ENCODE data around the gene NOD2.
A peak's percentile ranks its signal among the peaks of the same experiment; 100 is the strongest.

NOD2 gene

DNA sequence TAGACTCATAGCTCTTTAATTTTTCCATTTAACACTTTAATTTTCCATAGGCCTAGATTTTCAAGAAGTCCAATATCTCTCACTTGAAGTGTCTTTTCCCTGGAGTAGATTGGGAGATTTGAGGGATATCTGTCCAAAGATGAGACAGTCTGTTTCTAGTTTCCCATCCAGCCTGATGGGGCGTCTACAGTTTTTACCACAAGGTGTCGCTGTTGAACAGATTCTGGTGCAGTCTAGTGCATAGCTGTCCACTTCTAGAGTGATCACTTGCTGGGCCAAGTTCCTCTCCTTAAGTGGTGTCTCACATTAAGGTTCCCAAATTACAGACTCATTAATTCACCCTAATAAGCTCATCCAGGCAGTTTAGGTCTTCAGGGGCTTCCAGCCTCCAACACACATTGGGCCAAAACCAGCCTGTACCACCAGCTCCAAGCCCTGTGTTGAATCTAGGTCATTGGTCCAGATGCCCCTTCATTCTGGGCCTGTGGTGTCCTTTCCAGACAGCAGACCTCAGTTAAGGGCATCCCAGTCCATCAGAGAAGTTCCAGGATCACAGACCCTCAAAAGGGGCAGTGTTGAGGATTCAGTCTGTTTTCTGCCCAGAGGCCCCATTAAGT is 21.7 kb upstream of the NOD2 start:
- DNase-seq: peak; percentile 73

DNA sequence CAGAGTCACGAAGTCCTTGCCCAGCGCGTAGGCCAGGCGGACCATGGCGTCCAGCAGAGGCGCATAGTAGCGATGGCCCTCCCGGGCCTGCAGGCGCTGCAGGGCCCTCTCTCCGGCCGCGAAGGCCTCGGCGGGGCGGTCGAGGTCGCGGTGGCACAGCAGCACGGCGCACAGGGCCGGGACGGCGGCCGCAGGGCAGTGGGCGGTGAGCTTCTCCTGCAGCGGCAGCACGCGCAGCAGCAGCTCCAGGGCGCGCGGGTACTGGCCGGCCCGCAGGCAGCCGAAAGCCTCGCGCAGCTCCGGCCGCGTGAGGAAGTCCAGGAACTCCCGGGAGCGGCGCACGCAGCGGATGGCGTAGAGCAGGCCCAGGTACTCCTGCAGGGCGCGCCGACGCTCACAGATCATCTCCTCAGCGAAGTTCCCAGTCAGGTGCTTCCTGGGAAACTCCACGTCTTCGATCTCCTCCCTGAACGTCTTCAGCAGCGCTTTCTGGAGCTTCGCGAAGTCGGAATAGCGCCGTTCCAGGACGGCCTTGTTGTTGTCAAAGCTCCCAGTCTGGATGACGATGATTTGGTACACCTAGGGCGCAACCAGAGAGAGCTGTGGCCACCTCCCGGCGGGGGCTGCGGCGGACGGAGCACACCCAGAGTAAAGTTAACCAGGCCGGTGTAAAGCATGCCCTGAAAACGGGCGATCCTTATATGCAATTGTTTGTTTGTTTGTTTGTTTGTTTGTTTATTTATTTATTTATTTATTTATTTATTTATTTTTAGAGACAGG is 19.7 kb upstream of the NOD2 start:
- DNase-seq: no peak

DNA sequence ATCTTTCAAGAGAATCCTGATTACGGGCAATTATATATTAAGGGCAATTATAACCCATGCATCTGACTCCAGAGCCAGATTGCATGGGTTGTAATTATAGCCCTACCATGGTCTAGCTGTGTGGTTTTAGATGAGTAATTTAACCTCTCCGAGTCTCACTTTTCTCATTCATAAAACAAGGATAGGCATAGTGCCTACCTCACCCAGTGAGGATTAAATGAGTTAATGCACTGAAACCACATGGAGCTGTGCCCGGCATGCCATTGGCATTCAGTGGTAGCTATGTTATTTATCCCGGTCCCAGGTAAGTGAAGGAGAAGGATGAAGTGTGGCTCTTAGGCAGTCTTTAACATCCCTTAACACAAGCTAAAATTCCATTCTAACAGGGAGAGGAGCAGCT is 18.6 kb upstream of the NOD2 start:
- DNase-seq: no peak

DNA sequence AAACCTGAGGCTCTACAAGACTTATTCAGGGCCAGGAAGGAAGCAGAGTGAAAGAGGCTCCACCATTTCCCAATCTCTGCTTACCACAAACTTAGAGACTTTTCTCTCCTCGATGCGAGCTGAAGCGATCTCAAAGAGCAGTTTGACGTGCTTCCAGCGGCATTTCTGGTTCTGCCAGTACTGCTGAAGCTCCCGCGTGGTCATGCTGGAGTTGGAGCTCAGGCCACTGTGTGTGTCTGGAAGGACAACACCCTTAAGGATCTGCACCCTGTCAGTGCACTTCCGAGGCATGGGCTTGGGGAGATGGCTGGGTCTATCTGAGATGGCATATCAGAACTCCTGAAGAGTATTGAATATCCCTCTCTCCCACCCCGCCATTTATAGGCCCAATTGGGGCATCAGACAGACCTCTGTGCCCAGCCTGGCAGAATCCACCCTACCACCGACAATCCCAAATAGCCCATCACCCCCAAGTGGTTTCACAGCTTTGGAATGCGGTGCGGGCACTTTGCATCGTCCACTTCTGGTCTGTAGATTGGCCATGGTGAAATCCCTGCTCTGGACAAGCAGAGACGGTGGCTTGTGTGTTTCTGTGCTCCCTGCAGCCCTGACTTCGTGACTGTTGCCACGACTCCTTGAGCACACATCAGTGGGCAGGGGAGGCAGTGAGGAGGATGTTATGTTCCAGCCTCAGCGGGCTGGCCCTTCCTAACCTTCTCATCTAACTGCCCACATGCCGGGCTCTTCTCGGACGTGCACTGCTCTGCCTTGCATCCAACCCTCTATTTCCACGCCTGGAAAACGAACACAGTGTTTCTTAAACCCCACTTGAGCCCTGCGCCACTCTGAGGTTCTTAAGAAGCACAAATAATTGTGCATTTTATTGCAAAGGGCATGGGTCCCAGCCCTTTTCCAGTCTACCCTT is 17.5 kb upstream of the NOD2 start:
- DNase-seq: no peak

DNA sequence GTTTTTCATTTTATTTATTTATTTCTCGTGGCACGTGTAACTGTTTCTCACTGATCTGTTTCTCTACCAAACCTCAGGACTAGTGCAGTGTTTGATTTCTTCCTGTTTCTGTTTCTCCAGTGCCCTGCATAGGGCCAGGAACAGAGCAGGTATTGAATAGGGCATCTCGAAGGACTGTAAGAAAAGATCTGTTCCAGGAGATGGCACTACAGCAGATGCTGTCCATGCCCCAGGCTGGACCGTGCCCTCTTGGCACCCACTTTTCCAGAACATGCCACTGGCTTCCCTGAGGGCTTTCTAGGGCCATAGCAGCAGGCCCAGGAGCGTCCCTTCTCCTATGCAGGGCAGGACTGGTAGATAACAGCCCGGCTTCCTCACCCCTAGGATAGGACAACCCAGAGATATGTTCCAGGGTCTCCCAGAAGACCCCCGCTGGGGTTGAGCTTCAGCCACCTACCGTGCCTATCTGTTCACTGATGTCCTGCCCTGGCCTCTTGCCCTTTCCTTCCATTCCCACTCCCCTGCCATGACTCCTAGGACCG is 16.7 kb upstream of the NOD2 start:
- no peak for DNase-seq

DNA sequence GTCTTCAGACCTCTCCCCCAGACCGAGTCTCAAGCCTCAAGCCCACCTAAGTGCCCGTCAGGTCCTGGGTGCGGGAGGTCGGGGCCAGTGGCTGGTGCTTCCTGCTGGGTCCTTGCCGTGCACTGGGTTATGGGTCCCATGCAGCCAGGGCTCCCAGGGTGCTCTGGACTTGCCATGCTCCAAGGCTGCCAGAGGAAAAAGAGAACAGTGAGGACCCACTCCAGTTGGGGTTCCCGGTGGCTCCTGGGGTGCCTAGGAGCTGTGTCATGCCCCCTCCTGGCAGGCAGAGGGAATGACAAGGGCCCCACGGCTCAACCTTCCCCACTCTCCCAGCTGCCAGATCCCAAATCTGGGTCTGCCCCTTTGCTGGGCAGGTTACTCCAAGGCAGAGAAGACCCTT is 16.1 kb upstream of the NOD2 start:
- DNase-seq: no peak

DNA sequence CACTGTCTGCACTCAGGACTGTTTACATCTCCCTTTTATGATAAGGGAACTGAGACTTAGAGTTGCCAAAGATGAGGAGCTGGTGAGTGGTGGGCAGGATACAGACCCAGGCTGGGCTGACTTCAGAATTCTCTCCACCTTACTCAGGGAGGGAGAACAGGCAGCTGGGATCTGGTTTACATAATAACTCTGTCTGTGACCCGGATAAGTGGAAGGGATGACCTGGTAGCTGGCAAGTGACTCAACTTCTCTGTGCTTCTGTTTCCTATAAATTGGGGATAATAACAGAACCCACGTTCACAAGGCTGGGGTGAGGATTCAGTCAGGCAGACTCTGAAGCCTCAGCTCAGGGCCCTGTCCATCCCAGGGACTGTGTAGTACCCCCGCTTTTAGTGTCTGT is 14.9 kb upstream of the NOD2 start:
- DNase-seq: no peak

DNA sequence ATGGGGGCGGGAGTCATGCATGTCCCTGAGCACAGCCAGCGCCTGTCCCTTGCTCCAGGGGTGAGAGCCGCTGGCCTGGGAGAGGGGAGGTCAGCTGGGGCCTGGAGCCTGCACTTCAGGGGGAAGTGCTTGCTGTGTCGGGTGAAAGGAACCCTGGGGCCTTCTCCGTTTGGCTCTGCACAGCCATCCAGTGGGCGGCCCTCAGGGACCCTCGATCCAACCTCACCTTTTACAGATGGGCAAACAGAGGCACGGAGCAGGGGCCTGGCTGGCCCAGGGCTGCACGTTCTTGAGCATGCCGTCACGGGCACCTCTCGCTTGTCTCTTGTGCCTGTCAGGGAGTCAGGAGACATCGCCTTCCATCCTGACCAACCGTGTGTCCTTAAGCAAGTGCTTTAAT is 14.1 kb upstream of the NOD2 start:
- DNase-seq: no peak

DNA sequence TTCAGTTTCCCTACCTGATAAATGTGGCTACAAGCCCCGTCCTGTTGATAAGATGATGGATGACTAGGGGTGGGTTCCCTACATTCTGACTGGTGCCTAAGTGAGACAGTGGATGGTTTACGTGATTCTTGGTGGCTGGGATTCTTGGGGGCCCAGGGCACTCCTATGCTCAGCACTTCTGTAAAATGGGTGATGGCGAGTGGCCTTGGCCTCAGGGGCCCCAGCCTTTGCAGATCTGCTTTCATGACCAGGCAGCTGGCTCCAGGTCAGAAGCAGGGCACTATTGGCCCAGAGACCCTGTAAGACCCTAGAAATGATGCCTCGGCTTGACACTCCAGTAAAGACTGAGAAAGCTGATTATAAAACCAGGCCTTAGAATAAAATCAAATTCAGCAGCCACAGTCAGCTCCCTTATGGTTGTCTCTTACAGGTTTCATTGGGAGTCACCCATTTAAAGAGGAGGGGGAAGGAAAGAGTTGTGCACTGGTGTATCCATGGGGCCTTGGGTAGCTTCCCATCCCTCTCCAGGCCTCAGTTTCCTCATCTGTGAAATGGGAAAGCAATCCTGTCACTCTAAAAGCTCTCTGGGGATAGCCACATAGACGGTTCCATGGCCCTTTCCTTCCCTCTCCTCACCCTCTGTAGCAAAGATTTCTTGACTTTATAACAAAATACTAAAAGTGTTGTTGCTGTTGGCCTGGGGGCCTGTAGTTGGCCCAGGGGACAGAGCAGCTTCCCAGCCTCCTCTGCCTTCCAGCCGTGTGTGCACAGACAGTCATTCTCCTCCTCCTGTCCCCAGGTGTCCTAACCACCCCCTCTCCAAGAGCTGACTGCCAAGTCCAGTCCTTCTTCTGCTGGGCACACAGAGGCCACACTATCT is 13.5 kb upstream of the NOD2 start:
- no peak for DNase-seq

DNA sequence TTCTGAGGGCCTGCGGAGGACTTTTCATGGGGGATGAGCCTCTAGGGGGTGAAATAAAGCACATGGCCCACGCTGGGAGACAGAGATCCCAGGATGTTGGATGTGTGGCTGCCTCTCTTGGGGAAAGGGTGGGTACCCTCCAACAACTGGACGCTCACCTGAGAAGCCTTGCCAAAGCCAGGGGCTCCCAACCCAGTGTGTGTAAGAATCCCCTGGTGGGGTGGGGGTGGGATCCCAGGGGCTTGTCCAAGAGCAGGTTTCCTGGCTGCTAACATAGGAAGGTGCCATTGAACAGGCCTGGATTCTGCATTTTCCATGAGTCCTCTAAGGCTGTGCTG is 12.9 kb upstream of the NOD2 start:
- DNase-seq: no peak

DNA sequence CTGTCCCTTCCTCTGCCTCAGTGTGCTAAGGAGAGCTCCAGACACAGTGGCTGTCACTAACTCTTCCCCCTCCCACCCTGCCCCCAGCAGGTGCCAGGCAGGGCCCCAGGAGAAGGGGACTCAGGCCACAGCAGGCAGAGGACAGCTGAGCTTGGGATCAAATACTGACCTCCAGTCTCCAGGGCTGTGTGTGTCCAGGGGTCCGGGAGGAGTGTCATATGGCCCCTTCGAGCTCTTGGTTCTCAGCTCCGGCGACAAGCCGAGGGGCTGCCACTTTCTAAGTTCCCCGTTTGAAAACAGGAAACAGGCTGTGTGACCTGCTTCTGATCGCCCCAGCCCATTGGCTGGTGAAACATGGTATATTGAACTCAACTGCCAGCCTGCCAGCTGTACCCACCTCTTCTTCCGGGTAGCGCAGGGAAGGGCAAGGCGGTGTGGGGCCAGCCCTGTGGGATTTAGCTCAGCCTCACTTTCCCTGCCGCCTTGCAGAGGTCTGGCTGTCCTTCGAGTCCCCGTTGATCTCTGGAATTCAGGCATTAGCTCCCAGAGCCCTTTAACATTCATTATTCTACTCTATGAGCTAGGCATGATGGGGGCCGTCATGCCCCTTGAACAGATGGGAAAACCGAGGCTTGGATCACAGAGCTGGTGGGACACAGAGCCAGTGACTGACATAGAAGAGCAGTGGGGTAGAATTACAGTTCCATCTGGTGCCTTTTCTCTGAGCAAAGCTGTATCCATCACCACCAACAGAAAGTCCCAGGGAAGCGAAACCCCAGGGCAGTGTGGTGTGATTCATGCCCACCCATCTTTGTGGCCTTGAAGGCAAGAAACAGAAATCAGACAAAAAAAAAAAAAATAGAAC is 12.2 kb upstream of the NOD2 start, which contains the start of gene SNX20:
Gene SNX20 (minus strand): TSS at position 292 of the 865 bp plus-strand sequence. CDS start 3,786 bp downstream, outside the sequence.
- no peak for DNase-seq

DNA sequence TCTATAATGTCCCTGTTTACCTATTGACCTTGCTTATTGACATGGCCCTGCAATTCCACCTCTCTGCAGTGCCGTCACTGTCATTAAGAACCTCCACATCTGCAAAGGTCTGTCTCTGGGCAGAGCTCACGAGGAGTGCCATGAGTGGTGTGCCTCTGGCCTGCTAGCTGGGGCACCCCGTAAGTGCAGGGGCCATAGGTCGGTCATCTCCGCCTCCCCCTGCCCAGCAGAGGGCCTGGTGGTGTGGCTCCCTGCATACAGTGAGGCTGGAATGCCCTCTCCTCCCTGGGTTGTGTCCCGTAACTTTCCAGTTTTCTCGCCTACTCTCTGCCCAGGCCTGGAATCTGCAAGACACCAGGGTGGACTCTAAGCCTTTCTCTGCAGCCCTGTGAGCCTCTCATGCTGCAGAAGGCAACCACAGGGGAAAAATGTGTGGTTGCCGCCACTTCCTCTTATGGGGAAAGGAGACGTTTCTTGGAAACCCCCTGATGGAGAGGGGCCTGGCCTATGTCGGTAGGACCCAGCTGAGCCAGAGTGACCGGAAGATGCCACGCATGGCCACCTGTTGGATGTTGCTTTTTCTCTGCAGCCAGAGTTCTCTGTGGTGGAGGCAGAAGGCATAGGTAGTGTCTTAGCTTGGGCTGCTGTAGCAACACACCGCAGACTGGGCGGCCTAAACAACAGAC is 9.6 kb upstream of the NOD2 start:
- DNase-seq: no peak

DNA sequence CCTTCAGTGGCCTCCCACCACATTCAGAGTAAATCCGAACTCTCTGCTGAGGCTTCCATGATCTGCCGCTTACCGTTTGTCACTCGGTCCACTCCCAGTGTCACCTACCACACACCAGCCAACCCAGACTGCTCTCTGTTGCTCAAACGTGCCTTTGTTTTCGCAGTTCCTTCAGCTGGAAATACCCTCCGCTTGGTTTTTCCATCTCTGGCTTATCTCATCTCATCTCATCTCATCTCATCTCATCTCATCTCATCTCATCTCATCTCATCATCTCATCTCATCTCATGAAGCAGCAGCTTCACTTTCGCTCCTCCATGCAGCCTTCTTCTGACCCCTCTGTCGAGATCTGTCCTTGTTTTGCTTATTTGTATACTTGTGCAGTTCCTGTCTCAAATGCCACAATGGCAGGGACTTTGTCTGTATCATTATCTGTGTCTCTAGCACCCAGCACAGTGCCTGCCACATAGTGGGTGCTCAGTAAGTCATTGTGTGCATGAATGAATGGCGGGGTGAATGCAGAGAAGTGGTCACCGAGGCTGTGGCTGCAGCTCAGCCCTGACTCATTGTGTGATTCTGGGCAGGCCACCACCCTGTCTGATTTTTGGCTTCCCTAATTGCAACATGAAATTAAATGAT is 8.5 kb upstream of the NOD2 start:
- DNase-seq: no peak

DNA sequence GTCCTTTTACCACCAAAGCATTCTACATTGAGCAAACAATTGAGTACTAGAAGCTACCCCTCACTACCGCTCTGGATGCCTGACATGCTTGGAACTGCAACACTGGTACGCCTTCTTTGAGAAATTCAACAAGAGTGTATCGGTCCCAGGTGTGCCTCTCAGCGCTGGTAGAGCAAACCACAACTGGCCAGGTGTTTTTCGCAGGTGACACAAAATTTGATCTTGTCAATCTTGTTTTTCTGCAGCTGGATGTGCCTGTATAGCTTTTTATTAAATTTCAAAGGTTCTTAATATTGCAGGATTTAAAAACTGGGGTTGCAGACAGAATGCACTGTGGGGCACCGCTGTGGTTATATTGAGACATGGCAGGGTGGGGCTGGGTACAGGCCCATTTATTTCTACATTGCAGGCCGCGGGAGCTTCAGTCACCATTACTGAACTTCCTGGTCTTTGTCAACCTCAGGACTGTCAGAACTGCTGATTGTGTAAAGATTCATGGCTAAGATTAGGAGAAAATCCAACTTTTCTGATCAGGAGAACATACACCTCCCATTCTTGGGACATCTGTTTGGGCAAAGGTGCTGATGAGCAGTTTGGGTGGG is 7.8 kb upstream of the NOD2 start:
- no peak for DNase-seq

DNA sequence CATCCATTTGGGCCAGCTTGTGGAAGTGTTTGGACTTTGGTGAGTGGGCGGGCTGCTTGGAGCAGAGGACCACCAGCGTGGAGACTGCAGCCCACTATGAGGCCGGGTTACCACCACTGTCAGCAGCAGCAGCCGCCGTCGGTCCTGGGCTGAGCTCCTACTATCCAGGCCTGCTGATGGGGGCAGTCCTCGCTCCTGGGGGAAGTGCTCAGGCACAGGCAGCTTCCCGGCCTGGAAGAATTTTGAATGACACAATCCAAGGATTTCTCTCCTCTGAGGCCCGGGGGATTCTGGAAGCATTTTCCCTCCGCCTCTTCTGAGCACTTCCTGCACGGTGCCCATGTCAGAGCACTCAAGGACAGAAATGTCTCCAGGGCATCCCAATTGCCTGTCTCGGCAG is 5.3 kb upstream of the NOD2 start:
- DNase-seq: no peak

DNA sequence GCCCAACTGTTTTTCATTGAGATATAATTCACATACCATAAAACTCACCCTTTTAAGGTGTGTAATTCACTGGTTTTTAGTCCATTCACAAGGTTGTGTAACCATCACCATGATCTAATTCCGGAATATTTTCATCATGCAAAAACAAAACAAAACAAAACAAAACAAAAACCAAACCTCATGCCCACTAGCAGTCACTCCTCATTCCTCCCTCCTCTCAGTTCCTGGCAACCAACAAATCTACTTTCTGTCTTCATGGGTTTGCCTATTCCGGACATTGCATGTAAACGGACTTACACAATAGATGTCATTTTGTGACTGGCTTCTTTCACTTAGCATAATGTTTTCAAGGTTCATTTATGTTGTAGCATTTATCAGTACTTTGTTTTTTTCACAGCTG is 4.5 kb upstream of the NOD2 start:
- DNase-seq: no peak

DNA sequence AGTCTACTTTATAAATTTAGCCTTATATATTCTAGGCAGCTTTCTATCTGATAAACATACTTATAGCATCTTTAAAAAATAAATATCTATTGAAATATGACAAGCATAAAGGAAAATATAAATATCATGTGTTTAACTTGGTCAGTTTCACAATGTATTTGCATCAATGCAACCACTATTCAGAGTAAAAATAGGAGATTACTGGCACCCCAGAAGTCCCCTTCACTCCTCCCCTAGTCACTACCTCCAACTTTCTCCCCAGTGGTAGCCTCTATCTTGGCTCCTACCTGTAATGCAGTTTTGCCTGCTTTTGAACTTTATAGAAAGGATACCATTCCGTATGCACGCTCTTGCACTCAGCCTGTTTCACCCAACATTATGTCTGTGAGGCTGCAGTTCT is 3.2 kb upstream of the NOD2 start:
- DNase-seq: no peak

DNA sequence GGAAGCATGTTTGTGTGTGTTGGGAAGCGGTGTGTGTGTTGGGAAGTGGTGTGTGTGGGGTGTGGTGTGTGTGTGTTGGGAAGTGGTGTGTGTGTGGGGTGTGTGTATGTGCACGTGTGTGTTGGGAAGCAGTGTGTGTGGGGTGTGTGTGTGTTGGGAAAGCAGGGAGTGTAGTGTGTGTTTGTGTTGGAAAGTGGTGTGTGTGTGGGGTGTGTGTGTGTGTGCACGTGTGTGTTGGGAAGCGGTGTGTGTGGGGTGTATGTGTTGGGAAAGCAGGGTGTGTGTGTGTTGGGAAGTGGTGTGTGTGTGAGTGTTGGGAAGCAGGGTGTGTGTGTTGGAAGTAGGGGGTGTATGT is 785 bp upstream of the NOD2 start:
- DNase-seq: no peak

DNA sequence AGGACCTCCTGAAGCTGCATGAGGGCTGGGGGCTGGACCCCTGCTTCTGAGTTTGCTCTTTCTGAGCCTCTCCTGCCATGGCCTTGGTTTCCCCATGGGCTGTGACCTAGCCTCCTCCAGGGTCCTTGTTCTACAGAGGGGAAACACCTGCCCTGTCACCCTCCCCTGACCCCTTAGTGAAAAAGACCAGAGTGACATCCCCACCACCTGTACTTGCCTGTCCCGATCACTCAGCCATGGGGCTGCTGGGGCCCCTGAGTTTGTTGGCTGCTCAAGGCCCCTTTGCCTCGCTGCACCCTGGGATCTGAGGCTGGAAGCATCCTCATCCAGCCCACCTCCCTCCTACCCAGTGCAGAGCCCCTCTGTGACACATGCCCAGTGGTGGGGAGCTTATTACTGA is 800 bp downstream of the NOD2 start:
- DNase-seq: no peak

Measured in DMS53 (cell line).